CD4-positive, alpha-beta T cell (primary cell): ENCODE data around the gene GAS2. TPM values are rescaled to one million over a fixed set of nuclear protein-coding genes. Genes with fewer than 3 reads are reported as not detected.

Experiments
- ATAC-seq: fragments of 200-7000 bp; cut with Tn5 transposase; one replicate; pipeline ENCODE4 v1.10.0; 2022; ENCODE audit warnings: mild to moderate bottlenecking; ENCODE audit not compliant: poor library complexity
- CTCF ChIA-PET: fragments of 350-600 bp; sonication (Branson Sonifier 250); formaldehyde crosslinking; loops from one replicate; lab custom pipeline; 2021; ENCODE audit warnings: antibody characterized with exemption, inconsistent platforms; lab: Charles Lee
- POLR2A ChIA-PET: fragments of 350-600 bp; sonication (Branson Sonifier 250); formaldehyde crosslinking; loops from one replicate; lab custom pipeline; 2021; ENCODE audit warnings: antibody characterized with exemption, inconsistent platforms; lab: Charles Lee
- DNase-seq, 14 experiments: peaks; one replicate each; pipeline ENCODE4 v3.0.0-alpha.2; 2013 to 2020; ENCODE audit warnings: mixed read lengths in 2 of 14
- H3K27ac ChIP-seq, 2 donors: one replicate each; pipeline versions ENCODE4 v1.5.1 to v1.7.0; 2013; ENCODE audit warnings: low read length in 2 of 2, low read depth in 1 of 2, mild to moderate bottlenecking in 1 of 2
- H3K27me3 ChIP-seq, 2 experiments: 1 replicate in 1 of 2; 2 replicates in 1 of 2; pipeline versions ENCODE4 v1.6.1 to v1.7.0; 2013; ENCODE audit warnings: low read length in 2 of 2, control low read depth in 1 of 2, mild to moderate bottlenecking in 1 of 2, moderate library complexity in 1 of 2; ENCODE audit not compliant: insufficient read depth in 2 of 2, control insufficient read depth in 1 of 2
- H3K36me3 ChIP-seq: one replicate; pipeline ENCODE4 v1.6.1; 2013; ENCODE audit warnings: low read length, control low read depth; ENCODE audit not compliant: insufficient read depth
- H3K4me1 ChIP-seq: one replicate; pipeline ENCODE4 v1.6.1; 2013; ENCODE audit warnings: low read length, control low read depth; ENCODE audit not compliant: insufficient read depth
- H3K4me3 ChIP-seq: one replicate; pipeline ENCODE4 v1.5.1; 2013; ENCODE audit warnings: mild to moderate bottlenecking, low read length, moderate library complexity
- H3K9me3 ChIP-seq, 2 experiments: 1 replicate in 1 of 2; 2 replicates in 1 of 2; pipeline versions ENCODE4 v1.6.1 to v1.7.0; 2013; ENCODE audit warnings: low read length in 2 of 2, mild to moderate bottlenecking in 2 of 2, control low read depth in 1 of 2, moderate library complexity in 1 of 2; ENCODE audit not compliant: control insufficient read depth in 1 of 2, insufficient read depth in 1 of 2
- H3K27ac Mint-ChIP-seq: one replicate; pipeline ENCODE4 v1.8.0; 2020; ENCODE audit warnings: mixed read lengths
- H3K27me3 Mint-ChIP-seq: one replicate; pipeline ENCODE4 v1.8.0; 2021; ENCODE audit warnings: mixed read lengths
- H3K36me3 Mint-ChIP-seq: one replicate; pipeline ENCODE4 v1.8.0; 2021; ENCODE audit warnings: low read depth, mixed read lengths
- H3K4me1 Mint-ChIP-seq: one replicate; pipeline ENCODE4 v1.8.0; 2021; ENCODE audit warnings: low read depth, mixed read lengths
- H3K4me3 Mint-ChIP-seq: one replicate; pipeline ENCODE4 v1.8.0; 2020; ENCODE audit warnings: mild to moderate bottlenecking, mixed read lengths
- H3K9me3 Mint-ChIP-seq: one replicate; pipeline ENCODE4 v1.8.0; 2020; ENCODE audit warnings: mixed read lengths
- intact Hi-C, 2 experiments: fragments of 100-400 bp; cut with DNase I in 1 of 2; cut with micrococcal nuclease in 1 of 2; formaldehyde crosslinking; loops; one replicate each; pipeline versions ENCODE4 v1.15.1 to v1.9.0; 2023 to 2025; cut with DNase I, micrococcal nuclease
- total RNA-seq, 174 experiments: library from RNA in 2 of 174; stranded (reverse) in 2 of 174; gene quantifications; one replicate each; pipeline ENCODE4 v1.2.3 and lab custom pipeline; 2021 to 2026
- TF ChIP-seq, protein P1 (sequence below): fragments of 200-600 bp; IDR thresholded peaks from one replicate; pipeline ENCODE4 v1.8.0; 2022; ENCODE audit warnings: antibody characterized with exemption, mild to moderate bottlenecking

GAS2 gene
- total RNA-seq, 2 experiments from 2014 or later, result 2.2 to 2.9 TPM

DNA sequence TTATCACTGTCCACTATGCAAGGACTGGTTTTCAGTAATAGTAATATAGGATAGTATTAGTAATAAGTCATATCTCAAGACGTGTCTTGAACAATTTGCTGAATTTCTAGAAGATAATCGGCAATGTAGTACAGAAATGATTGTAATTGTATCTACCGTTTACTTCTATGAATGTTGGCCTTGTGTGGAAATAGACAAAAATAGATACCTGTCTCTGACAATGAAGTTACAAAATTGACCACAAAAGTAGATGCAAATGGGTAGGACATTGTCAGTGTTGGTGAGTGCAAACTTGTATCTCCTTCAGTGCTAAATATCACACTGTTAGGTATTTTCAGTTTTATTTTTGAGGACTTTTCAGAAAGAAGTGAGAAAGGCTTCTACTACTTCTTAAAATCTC, 120.1 kb downstream of the GAS2 start:
- ChIA-PET CTCF (no interaction called here), POLR2A (interaction anchor here (0.6 kb wide), 1 partner anchor 449 kb away, joined by 3 read pairs; the partner anchor contains the start of gene SLC17A6)
- DNase-seq, result no peak
- H3K4me1 ChIP-seq, result no peaks in the 10 kb centered on the region
- no peak overlapping the region for H3K4me3 Mint-ChIP-seq
- TF ChIP-seq, protein P1, sequence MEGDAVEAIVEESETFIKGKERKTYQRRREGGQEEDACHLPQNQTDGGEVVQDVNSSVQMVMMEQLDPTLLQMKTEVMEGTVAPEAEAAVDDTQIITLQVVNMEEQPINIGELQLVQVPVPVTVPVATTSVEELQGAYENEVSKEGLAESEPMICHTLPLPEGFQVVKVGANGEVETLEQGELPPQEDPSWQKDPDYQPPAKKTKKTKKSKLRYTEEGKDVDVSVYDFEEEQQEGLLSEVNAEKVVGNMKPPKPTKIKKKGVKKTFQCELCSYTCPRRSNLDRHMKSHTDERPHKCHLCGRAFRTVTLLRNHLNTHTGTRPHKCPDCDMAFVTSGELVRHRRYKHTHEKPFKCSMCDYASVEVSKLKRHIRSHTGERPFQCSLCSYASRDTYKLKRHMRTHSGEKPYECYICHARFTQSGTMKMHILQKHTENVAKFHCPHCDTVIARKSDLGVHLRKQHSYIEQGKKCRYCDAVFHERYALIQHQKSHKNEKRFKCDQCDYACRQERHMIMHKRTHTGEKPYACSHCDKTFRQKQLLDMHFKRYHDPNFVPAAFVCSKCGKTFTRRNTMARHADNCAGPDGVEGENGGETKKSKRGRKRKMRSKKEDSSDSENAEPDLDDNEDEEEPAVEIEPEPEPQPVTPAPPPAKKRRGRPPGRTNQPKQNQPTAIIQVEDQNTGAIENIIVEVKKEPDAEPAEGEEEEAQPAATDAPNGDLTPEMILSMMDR, result no peak
- no peaks in the 10 kb centered on the region for H3K36me3 Mint-ChIP-seq
- H3K4me1 Mint-ChIP-seq, result no peaks in the 10 kb centered on the region
- no peak overlapping the region for H3K27ac Mint-ChIP-seq
- H3K4me3 ChIP-seq, result no peak overlapping the region
- intact Hi-C loops, result loop anchor here (1.0 to 5.0 kb wide), 3 partner anchors 114 to 544 kb away; no protein-coding TSS in a partner anchor
- no peaks in the 10 kb centered on the region for H3K9me3 Mint-ChIP-seq
- H3K27me3 ChIP-seq, result no peaks in the 10 kb centered on the region
- ATAC-seq, result no peak
- H3K27me3 Mint-ChIP-seq, result peaks cover 11% of the 10 kb centered on the region
- H3K27ac ChIP-seq, result no peak overlapping the region
- no peaks in the 10 kb centered on the region for H3K36me3 ChIP-seq
- no peaks in the 10 kb centered on the region for H3K9me3 ChIP-seq

DNA sequence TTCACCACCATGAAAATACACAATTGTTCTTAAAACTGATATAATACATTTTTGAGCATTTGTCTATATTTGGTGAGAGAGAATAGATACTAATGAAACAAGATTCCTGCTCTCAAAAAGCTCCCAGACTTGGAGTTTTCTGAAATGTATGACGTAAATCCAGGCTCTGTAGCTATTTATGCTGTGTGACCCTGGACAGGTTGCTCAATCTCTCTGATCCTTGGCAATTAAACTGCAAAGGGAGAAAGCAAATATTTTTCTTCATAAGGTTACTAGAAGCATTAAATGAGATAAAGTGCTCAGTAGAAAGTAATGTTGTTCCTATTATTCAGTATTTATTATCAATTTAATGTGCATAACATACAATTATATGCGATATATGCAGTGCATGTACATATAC, 120.6 kb downstream of the GAS2 start:
- no peaks in the 10 kb centered on the region for H3K36me3 Mint-ChIP-seq
- H3K4me3 Mint-ChIP-seq, result no peak overlapping the region
- H3K27ac Mint-ChIP-seq, result no peak overlapping the region
- intact Hi-C loops, result loop anchor here (1.0 to 5.0 kb wide), 4 partner anchors 115 to 545 kb away; no protein-coding TSS in a partner anchor
- no peaks in the 10 kb centered on the region for H3K4me1 Mint-ChIP-seq
- no peak for ATAC-seq
- CTCF ChIA-PET, result interaction anchor here (1.6 kb wide), 1 partner anchor 42 kb away, joined by 5 read pairs; the partner anchor contains the start of gene SVIP
- no peaks in the 10 kb centered on the region for H3K27me3 ChIP-seq
- H3K9me3 Mint-ChIP-seq, result no peaks in the 10 kb centered on the region
- H3K36me3 ChIP-seq, result no peaks in the 10 kb centered on the region
- peaks cover 11% of the 10 kb centered on the region for H3K27me3 Mint-ChIP-seq
- no peak overlapping the region for H3K4me3 ChIP-seq
- H3K27ac ChIP-seq, result no peak overlapping the region
- no peak for DNase-seq
- H3K9me3 ChIP-seq, result no peaks in the 10 kb centered on the region
- TF ChIP-seq, protein P1, result no peak
- H3K4me1 ChIP-seq, result no peaks in the 10 kb centered on the region
- POLR2A ChIA-PET, result no interaction called here

DNA sequence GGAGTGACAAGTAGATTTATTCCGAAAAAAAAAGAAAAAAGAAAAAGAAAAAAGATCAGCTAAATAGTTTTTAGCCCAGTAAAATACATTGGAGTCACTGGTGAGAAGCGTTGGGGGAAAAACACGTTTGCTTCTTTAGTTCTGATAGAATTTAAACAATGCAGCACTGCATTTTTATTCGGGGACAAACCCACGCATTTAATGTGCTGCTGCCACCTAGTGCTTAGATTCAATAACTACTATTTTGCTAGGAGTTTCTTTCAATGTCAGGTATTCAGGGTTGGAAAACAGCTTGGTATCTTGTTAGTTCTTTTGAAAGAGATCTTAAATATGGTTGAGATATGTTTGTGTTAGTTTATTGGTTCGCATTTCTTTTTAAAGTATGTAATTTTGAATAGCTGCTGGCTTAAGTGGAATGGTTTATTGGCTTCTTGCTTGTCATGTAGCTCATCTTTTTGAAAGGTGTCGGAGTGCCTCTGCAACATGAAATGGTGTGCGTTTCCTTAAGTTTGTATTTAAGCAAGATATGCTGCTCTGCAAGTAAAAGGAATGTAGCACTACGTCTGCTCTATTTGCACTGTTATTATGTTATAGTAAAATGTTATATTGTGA, 121.2 kb downstream of the GAS2 start:
- intact Hi-C loops, result loop anchor here (1.0 to 5.0 kb wide), 4 partner anchors 115 to 545 kb away; no protein-coding TSS in a partner anchor
- Mint-ChIP-seq H3K4me3 (no peak overlapping the region), H3K27ac (no peak overlapping the region), H3K4me1 (no peaks in the 10 kb centered on the region), H3K36me3 (no peaks in the 10 kb centered on the region), H3K9me3 (no peaks in the 10 kb centered on the region), H3K27me3 (peaks cover 11% of the 10 kb centered on the region)
- ATAC-seq (peak; percentile 55), DNase-seq (peak in 10 of 14 experiments; percentile 1 to 60 (median 8))
- TF ChIP-seq, protein P1, result peak; percentile 94
- Histone ChIP-seq H3K4me1 (no peaks in the 10 kb centered on the region), H3K27me3 (no peaks in the 10 kb centered on the region), H3K9me3 (no peaks in the 10 kb centered on the region), H3K27ac (no peak overlapping the region), H3K36me3 (no peaks in the 10 kb centered on the region), H3K4me3 (no peak overlapping the region)
- ChIA-PET POLR2A (interaction anchor here (0.7 to 1.2 kb wide), 2 partner anchors 41 to 131 kb away, joined by 3 to 4 read pairs; no protein-coding TSS in a partner anchor), CTCF (interaction anchor here (0.7 to 1.6 kb wide), 3 partner anchors 10 to 452 kb away, joined by 3 to 5 read pairs (median 3); partner anchors contain the start of gene SVIP)
